A549 (cell line): ENCODE results near the gene ITPKB.

ENCODE experiments used
- CHD2 ChIP-seq: fragments of 150-350 bp; IDR thresholded peaks from 2 replicates; pipeline ENCODE4 v1.6.1; 2014; ENCODE audit warnings: low read length; ENCODE audit not compliant: partially characterized antibody
- CTCF ChIP-seq: fragments of >200 bp; sonication (Bioruptor Twin); formaldehyde crosslinking; IDR thresholded peaks from 3 replicates; pipeline ENCODE4 v1.5.1; 2016
- ELK1 ChIP-seq: fragments of 150-350 bp; IDR thresholded peaks from 2 replicates; pipeline ENCODE4 v1.6.1; 2014; ENCODE audit warnings: low read depth, mild to moderate bottlenecking, low read length
- PBX3 ChIP-seq: IDR thresholded peaks from 2 replicates; pipeline ENCODE4 v1.6.1; 2012
- POLR2A ChIP-seq: IDR thresholded peaks from 2 replicates; pipeline ENCODE4 v1.6.1; 2012; ENCODE audit warnings: mild to moderate bottlenecking, low read length
- POLR2AphosphoS2 ChIP-seq: conservative IDR thresholded peaks from 2 replicates; pipeline ENCODE4 v1.6.1; 2012; ENCODE audit warnings: low read length, improper control_type of control experiment, inconsistent platforms
- RFX5 ChIP-seq: fragments of 450-650 bp; IDR thresholded peaks from 2 replicates; pipeline ENCODE4 v1.7.1; 2014; ENCODE audit warnings: antibody characterized with exemption, mild to moderate bottlenecking, moderate library complexity
- USF2 ChIP-seq: fragments of 450-650 bp; IDR thresholded peaks from 2 replicates; pipeline ENCODE4 v1.6.1; 2014; ENCODE audit warnings: antibody characterized with exemption

- TF ChIP-seq CTCF (no peak), PBX3 (no peak), POLR2A (no peak), ELK1 (no peak), POLR2AphosphoS2 (no peak), USF2 (no peak), RFX5 (no peak), CHD2 (no peak)
Observed at GRCh38 chr1:226748306-226748705, 9.2 kb upstream of the ITPKB start.
